AG09309 (cell line): ENCODE data around the gene TMEM260.
A peak's percentile ranks its signal among the peaks of the same experiment; 100 is the strongest.

Experiments used
- DNase-seq: peaks from one replicate; pipeline ENCODE4 v3.0.0-alpha.2; 2010; ENCODE audit warnings: low read depth
- H3K4me3 ChIP-seq: 2 replicates; pipeline ENCODE4 v1.5.1; 2011; ENCODE audit warnings: mild to moderate bottlenecking, low read depth, low read length, moderate library complexity; ENCODE audit not compliant: control insufficient read depth
- CTCF ChIP-seq: IDR thresholded peaks from 2 replicates; pipeline ENCODE4 v1.5.1; 2011; ENCODE audit warnings: mild to moderate bottlenecking, low read depth, low read length, inconsistent platforms; ENCODE audit not compliant: insufficient read depth, control insufficient read depth; ENCODE audit errors: missing control alignments

Gene TMEM260

GRCh38 chr14:56617084-56617483 lies 37.5 kb downstream of the TMEM260 start:
- H3K4me3 ChIP-seq: no peak overlapping the region
- TF ChIP-seq CTCF: no peak
- no peak for DNase-seq

GRCh38 chr14:56630707-56631106 lies 51.1 kb downstream of the TMEM260 start:
- H3K4me3 ChIP-seq: no peak overlapping the region
- TF ChIP-seq CTCF: no peak
- peak; percentile 8 for DNase-seq

- no peak overlapping the region for H3K4me3 ChIP-seq
- no peak for TF ChIP-seq CTCF
- no peak for DNase-seq
Measured at GRCh38 chr14:56632195-56632594, 52.6 kb downstream of the TMEM260 start.

- no peak for TF ChIP-seq CTCF
- DNase-seq: no peak
- H3K4me3 ChIP-seq: no peak overlapping the region
Measured at GRCh38 chr14:56633544-56633943, 53.9 kb downstream of the TMEM260 start.

GRCh38 chr14:56635041-56635440 lies 55.4 kb downstream of the TMEM260 start:
- H3K4me3 ChIP-seq: no peak overlapping the region
- DNase-seq: no peak
- TF ChIP-seq CTCF: no peak

- DNase-seq: no peak
- no peak for TF ChIP-seq CTCF
- H3K4me3 ChIP-seq: no peak overlapping the region
Measured at GRCh38 chr14:56647493-56647892, 67.9 kb downstream of the TMEM260 start.
